RWPE1 (cell line): ENCODE results near the gene RASAL2.

Source experiments
- CTCF ChIA-PET: fragments of 350-600 bp; sonication (Branson Sonifier 250); formaldehyde crosslinking; extraction: SDS; loops from one replicate; lab custom pipeline; 2021; lab: Yijun Ruan, JAX
- POLR2A ChIA-PET: fragments of 400-600 bp; formaldehyde crosslinking; extraction: SDS; loops from one replicate; lab custom pipeline; 2020; ENCODE audit warnings: antibody characterized with exemption; ENCODE audit not compliant: low non-redundant PET; lab: Yijun Ruan, JAX
- DNase-seq: peaks from one replicate; pipeline ENCODE4 v3.0.0; 2012; ENCODE audit warnings: low spot score
- H3K27ac ChIP-seq: fragments of 450-650 bp; 2 replicates; pipeline ENCODE4 v1.5.1; 2017
- TF ChIP-seq, protein P1 (sequence below): fragments of 450-650 bp; conservative IDR thresholded peaks from 2 replicates; pipeline ENCODE4 v1.5.1; 2017; ENCODE audit warnings: low read depth, mild to moderate bottlenecking

Gene RASAL2

DNA sequence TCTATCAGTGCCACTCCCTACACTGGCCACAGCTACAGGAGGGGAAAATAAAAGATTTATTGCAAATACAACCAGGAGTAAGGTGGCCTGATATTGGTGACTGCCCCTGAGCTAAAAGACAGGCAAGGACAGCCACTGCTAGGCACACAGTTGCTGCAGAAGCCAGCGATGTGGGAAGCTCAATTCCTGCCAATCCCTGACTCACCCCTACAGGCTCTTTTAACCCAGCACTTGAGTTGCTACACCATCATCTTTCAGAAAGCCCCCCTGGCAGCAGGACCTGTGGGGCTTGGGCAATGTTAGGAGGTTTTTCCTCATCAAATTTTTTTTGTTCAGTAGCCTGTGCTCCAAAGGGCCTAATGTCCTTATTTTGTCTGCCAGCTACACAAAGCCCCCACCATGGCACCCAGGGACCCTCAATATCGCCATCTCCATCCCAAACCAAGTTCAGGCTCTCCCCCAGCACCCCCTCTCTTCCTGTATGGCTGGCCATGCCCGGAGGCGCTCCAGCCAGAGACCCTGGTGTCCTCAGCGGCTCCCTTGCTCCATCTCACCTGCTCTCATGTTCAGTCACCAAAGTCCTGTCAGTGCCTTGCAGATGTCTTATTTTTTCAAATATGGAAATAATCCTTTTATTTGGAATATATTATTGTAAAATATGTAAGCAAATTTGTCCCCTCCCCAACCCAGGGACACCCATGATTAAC lies 389.5 kb downstream of the RASAL2 start:
- CTCF ChIA-PET: interaction anchor here (0.7 kb wide), 1 partner anchor 18 kb away, joined by 3 read pairs; no protein-coding TSS in a partner anchor
- no peak overlapping the region for H3K27ac ChIP-seq
- POLR2A ChIA-PET: no interaction called here

DNA sequence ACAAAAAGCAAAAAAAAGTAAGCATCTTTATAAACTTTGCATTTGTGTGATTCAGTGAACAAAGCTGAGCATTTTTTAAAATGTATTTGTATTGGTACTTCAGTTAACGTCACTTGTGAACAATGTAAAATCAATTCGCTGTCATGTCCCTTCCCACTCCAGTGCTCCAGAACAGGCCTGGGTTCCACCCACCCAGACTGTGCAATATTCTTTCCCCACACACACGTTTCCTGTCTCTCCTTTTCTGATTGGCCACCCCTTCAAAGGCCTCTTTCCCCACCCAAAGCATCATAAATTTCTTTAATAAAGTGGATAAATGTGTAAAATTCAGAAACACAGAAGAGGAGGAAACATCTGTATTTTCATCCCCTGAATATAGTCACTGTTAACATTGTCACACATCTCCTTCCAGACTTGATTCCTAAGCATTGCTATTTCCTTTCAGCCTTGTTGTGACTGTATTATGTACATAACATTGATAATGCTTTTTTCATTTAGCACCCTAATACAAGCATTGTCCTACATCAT lies 390.9 kb downstream of the RASAL2 start:
- POLR2A ChIA-PET: no interaction called here

More for the DNA sequence above, 389.5 kb downstream of the RASAL2 start:
- DNase-seq: no peak
- TF ChIP-seq, protein P1, sequence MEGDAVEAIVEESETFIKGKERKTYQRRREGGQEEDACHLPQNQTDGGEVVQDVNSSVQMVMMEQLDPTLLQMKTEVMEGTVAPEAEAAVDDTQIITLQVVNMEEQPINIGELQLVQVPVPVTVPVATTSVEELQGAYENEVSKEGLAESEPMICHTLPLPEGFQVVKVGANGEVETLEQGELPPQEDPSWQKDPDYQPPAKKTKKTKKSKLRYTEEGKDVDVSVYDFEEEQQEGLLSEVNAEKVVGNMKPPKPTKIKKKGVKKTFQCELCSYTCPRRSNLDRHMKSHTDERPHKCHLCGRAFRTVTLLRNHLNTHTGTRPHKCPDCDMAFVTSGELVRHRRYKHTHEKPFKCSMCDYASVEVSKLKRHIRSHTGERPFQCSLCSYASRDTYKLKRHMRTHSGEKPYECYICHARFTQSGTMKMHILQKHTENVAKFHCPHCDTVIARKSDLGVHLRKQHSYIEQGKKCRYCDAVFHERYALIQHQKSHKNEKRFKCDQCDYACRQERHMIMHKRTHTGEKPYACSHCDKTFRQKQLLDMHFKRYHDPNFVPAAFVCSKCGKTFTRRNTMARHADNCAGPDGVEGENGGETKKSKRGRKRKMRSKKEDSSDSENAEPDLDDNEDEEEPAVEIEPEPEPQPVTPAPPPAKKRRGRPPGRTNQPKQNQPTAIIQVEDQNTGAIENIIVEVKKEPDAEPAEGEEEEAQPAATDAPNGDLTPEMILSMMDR: no peak

DNA sequence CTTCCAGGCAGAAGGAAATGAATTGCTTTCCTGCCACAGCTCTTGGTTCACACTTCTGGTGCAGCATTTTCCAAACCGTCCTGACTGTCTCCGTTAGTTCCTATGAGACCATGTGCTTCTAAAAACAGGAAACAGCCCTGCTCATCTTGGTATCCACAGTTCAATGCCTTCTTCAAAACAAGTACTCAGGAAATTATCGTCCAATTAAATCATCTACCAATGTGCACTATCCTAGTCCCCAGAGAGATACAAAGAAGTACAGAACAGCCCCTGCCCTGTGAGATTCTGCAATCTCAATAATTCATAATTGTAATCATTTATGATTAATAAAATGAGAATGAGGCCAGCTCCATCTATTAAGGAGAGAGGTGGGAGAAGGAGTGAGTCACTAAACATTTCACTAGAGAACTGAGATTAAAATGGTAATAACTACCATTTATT lies 391.7 kb downstream of the RASAL2 start:
- POLR2A ChIA-PET: no interaction called here

More for the DNA sequence above, 390.9 kb downstream of the RASAL2 start:
- no peak for DNase-seq
- CTCF ChIA-PET: interaction anchor here (1.1 kb wide), 1 partner anchor 174 kb away, joined by 3 read pairs; no protein-coding TSS in a partner anchor
- TF ChIP-seq, protein P1: no peak
- H3K27ac ChIP-seq: no peak overlapping the region

DNA sequence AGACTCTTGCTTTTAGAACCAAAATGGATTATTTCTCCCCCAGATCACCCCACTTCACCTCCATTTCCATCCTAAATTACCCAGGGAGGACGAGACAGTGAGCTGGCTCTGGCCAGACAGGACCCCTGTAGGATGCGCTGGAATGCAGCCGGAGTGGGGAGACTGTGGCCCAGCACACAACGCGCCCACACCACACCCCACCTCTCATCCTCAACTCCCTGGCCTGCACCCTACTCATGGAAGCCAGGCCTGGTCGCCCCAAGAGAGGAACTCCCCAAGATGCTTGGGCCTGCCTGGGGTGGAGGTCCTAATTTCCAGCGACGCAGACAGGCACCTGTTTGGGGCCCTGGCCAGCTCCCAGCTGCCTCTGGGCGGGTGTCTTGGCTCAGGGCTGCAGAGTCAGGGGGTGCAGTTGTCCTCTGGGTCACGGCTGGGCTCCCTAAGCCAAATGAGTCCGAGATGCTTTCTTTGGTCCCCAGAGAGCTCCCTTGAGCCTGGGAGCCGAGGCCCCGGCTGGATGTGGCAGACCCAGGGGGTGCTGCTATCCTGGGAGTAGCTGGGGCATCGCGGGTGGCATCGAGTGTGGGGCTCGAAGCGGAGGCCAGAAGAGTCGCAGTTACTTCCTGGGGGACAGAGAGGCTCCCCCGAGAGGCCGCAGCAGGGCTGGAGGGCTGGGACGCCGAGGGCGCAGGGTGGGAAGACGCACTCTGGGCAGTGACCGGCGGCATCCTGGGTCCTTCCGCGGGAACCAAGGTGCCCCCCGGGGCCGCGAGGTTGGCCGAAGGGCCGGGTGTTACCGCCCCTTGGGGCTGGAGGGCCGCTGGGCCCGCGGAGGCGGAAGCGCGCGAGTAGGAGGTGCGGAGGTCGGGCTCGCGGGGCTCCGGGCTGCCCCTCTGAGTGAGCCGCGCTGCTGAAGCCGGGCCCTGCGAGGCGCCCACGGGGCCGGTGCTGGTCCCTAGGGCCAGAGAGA lies 392.5 kb downstream of the RASAL2 start:
- POLR2A ChIA-PET: no interaction called here
- no peak overlapping the region for H3K27ac ChIP-seq
- CTCF ChIA-PET: interaction anchor here (0.7 to 1.5 kb wide), 2 partner anchors 15 to 1396 kb away, joined by 3 to 6 read pairs; partner anchors contain the start of gene TOR1AIP1
- TF ChIP-seq, protein P1: no peak
- no peak for DNase-seq

More for the DNA sequence above, 391.7 kb downstream of the RASAL2 start:
- no peak for DNase-seq
- TF ChIP-seq, protein P1: no peak
- no peak overlapping the region for H3K27ac ChIP-seq
- CTCF ChIA-PET: no interaction called here

DNA sequence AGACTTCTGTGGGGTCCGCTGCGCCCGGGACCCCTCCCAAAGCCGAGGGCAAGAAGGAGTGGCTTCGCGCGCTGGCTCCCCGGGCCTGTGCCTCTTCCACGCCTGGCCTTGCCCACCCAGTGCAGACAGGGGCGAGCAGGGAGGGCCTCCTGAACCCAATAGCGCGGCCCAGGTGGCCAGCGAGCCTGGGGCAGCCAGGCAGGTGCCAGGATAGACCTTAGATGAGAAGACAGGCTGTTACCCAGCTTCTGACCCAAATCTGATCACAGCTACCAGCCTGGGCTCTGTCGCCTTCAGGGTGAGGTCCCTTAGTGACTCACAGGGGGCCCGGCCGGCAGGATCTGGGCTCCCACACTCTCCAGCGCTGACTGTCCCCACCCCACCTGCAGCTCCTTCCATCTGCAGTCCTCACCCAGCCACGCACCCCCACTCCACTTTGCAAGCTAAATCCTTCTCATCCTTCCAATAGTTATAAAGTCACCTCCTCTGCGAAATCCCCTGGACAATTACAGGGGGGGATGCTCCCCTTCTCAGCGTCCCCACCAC lies 393.2 kb downstream of the RASAL2 start:
- ChIA-PET POLR2A (no interaction called here), CTCF (interaction anchor here (0.6 to 1.5 kb wide), 2 partner anchors 15 to 45 kb away, joined by 3 to 6 read pairs; no protein-coding TSS in a partner anchor)
- TF ChIP-seq, protein P1: no peak
- no peak overlapping the region for H3K27ac ChIP-seq
- no peak for DNase-seq
